H1 (cell line): ENCODE data around the gene PPP2R2C. TPM values are rescaled to one million over a fixed set of nuclear protein-coding genes. Genes with fewer than 3 reads are reported as not detected.

Experiments
- CTCF ChIA-PET: fragments of 300-600 bp; sonication (Branson Sonifier 250); formaldehyde crosslinking; loops from one replicate; lab custom pipeline; 2021; ENCODE audit not compliant: partially characterized antibody; lab: Charles Lee
- POLR2A ChIA-PET: fragments of 300-600 bp; sonication (Branson Sonifier 250); formaldehyde crosslinking; loops from one replicate; lab custom pipeline; 2021; ENCODE audit warnings: inconsistent platforms; ENCODE audit not compliant: partially characterized antibody; lab: Charles Lee
- DNase-seq, 2 experiments: peaks; one replicate each; pipeline versions ENCODE4 v3.0.0 to v3.0.0-alpha.2; 2010 to 2022; ENCODE audit warnings: low spot score in 2 of 2, low read depth in 1 of 2, mixed read lengths in 1 of 2
- FAIRE-seq: peaks from 2 replicates; lab custom pipeline; 2011; peaks lifted over from hg19 to GRCh38; lab: Jason Lieb, UNC
- H2AFZ ChIP-seq: 2 replicates; pipeline ENCODE4 v1.8.1; 2012; ENCODE audit warnings: low read length, inconsistent platforms
- H2AK5ac ChIP-seq: 2 replicates; pipeline ENCODE4 v1.6.1; 2013; ENCODE audit warnings: low read depth, low read length
- H2BK120ac ChIP-seq: replicated peaks from 2 replicates; pipeline ENCODE3; 2013; ENCODE audit warnings: low read depth, low read length, inconsistent platforms
- H2BK12ac ChIP-seq: 2 replicates; pipeline ENCODE4 v1.6.1; 2013; ENCODE audit warnings: low read depth, low read length
- H2BK15ac ChIP-seq: 2 replicates; pipeline ENCODE4 v1.6.1; 2013; ENCODE audit warnings: low read length
- H2BK20ac ChIP-seq: 2 replicates; pipeline ENCODE4 v1.6.1; 2013; ENCODE audit warnings: low read length
- H2BK5ac ChIP-seq: 2 replicates; pipeline ENCODE4 v1.6.1; 2013; ENCODE audit warnings: low read depth, low read length
- H3K14ac ChIP-seq: 2 replicates; pipeline ENCODE4 v1.6.1; 2013; ENCODE audit warnings: inconsistent platforms; ENCODE audit not compliant: insufficient read length
- H3K18ac ChIP-seq: 2 replicates; pipeline ENCODE4 v1.6.1; 2013; ENCODE audit warnings: low read length; ENCODE audit errors: extremely low read depth
- H3K23ac ChIP-seq: 2 replicates; pipeline ENCODE4 v1.6.1; 2013; ENCODE audit warnings: inconsistent platforms; ENCODE audit not compliant: insufficient read length
- H3K23me2 ChIP-seq: 2 replicates; pipeline ENCODE4 v1.6.1; 2013; ENCODE audit warnings: low read depth, low read length
- H3K27ac ChIP-seq: 2 replicates; pipeline ENCODE4 v1.6.1; 2011; ENCODE audit warnings: low read depth, low read length, inconsistent platforms
- H3K27me3 ChIP-seq, 4 experiments: replicated peaks in 1 of 4; 1 replicate in 1 of 4; 2 replicates in 3 of 4; pipeline versions ENCODE4 v1.6.1 to v1.8.1; 2011 to 2013; ENCODE audit warnings: low read length in 3 of 4, mild to moderate bottlenecking in 3 of 4, inconsistent platforms in 2 of 4, mixed read lengths in 2 of 4, moderate library complexity in 1 of 4; ENCODE audit not compliant: control insufficient read depth in 3 of 4, insufficient read depth in 3 of 4; ENCODE audit errors: extremely low read depth in 1 of 4
- H3K36me3 ChIP-seq, 4 experiments: 2 replicates each; pipeline versions ENCODE4 v1.6.1 to v1.8.1; 2011 to 2013; ENCODE audit warnings: mild to moderate bottlenecking in 4 of 4, low read length in 3 of 4, moderate library complexity in 2 of 4, control low read depth in 1 of 4, inconsistent platforms in 1 of 4; ENCODE audit not compliant: insufficient read depth in 4 of 4, control insufficient read depth in 2 of 4
- H3K4ac ChIP-seq: replicated peaks from 2 replicates; pipeline ENCODE3; 2013; ENCODE audit warnings: low read length, low read depth, mixed read lengths, inconsistent platforms; ENCODE audit not compliant: insufficient read length
- H3K4me1 ChIP-seq, 4 experiments: replicated peaks in 1 of 4; 1 replicate in 1 of 4; 2 replicates in 3 of 4; pipeline versions ENCODE4 v1.6.1 to v1.8.1; 2011 to 2013; ENCODE audit warnings: low read length in 3 of 4, inconsistent platforms in 2 of 4, mixed read lengths in 1 of 4; ENCODE audit not compliant: insufficient read depth in 4 of 4, control insufficient read depth in 3 of 4
- H3K4me2 ChIP-seq, 2 experiments: 2 replicates each; pipeline versions ENCODE4 v1.6.1 to v1.8.1; 2011 to 2013; ENCODE audit warnings: low read depth in 2 of 2, low read length in 2 of 2, control low read depth in 1 of 2, inconsistent platforms in 1 of 2, mild to moderate bottlenecking in 1 of 2; ENCODE audit not compliant: insufficient read depth in 1 of 2
- H3K4me3 ChIP-seq, 4 experiments: fragments of 200-600, 300-600 bp in 1 of 4; sonication (generic), shearing (Covaris generic), sonication (Bioruptor Twin) in 1 of 4; 2 replicates each; pipeline versions ENCODE4 v1.5.1 to v1.8.1; 2011 to 2016; ENCODE audit warnings: low read length in 4 of 4, low read depth in 3 of 4, control low read depth in 2 of 4, inconsistent platforms in 2 of 4, mild to moderate bottlenecking in 2 of 4, mixed read lengths in 1 of 4, moderate library complexity in 1 of 4; ENCODE audit not compliant: insufficient read depth in 2 of 4; ENCODE audit errors: extremely low read depth in 1 of 4
- H3K56ac ChIP-seq: replicated peaks from 2 replicates; pipeline ENCODE3; 2013; ENCODE audit warnings: low read depth, mild to moderate bottlenecking, mixed read lengths, low read length, inconsistent platforms; ENCODE audit not compliant: insufficient read length
- H3K79me1 ChIP-seq: 2 replicates; pipeline ENCODE4 v1.6.1; 2013; ENCODE audit warnings: low read depth, low read length, control low read depth
- H3K79me2 ChIP-seq, 2 experiments: 2 replicates each; pipeline versions ENCODE4 v1.6.1 to v1.8.1; 2012 to 2013; ENCODE audit warnings: low read length in 2 of 2, mild to moderate bottlenecking in 2 of 2, inconsistent platforms in 1 of 2; ENCODE audit not compliant: insufficient read depth in 2 of 2, control insufficient read depth in 1 of 2
- H3K9ac ChIP-seq, 4 experiments: replicated peaks in 1 of 4; 1 replicate in 1 of 4; 2 replicates in 3 of 4; pipeline versions ENCODE4 v1.6.1 to v1.8.1; 2011 to 2013; ENCODE audit warnings: low read depth in 3 of 4, low read length in 3 of 4, control low read depth in 2 of 4, mild to moderate bottlenecking in 2 of 4, moderate library complexity in 2 of 4, inconsistent platforms in 1 of 4; ENCODE audit errors: extremely low read depth in 1 of 4
- H3K9me3 ChIP-seq, 2 experiments: 2 replicates each; pipeline versions ENCODE4 v1.6.1 to v1.8.1; 2012 to 2013; ENCODE audit warnings: mild to moderate bottlenecking in 2 of 2, moderate library complexity in 2 of 2, control low read depth in 1 of 2, inconsistent platforms in 1 of 2, low read depth in 1 of 2, low read length in 1 of 2, mixed read lengths in 1 of 2; ENCODE audit not compliant: insufficient read depth in 2 of 2
- H4K20me1 ChIP-seq, 2 experiments: replicated peaks in 1 of 2; 2 replicates each; pipeline versions ENCODE3 to v1.8.1; 2011 to 2013; ENCODE audit warnings: inconsistent platforms in 2 of 2, low read length in 2 of 2, mild to moderate bottlenecking in 1 of 2; ENCODE audit not compliant: insufficient read depth in 2 of 2, control insufficient read depth in 1 of 2
- H4K5ac ChIP-seq: 2 replicates; pipeline ENCODE4 v1.6.1; 2013; ENCODE audit warnings: low read length, low read depth, mixed read lengths, inconsistent platforms; ENCODE audit not compliant: insufficient read length
- H4K8ac ChIP-seq: 2 replicates; pipeline ENCODE4 v1.8.0; 2013; ENCODE audit warnings: mild to moderate bottlenecking, moderate library complexity, low read length, inconsistent platforms; ENCODE audit not compliant: insufficient read depth; ENCODE audit errors: extremely low read depth
- H4K91ac ChIP-seq: replicated peaks from 2 replicates; pipeline ENCODE3; 2013; ENCODE audit warnings: low read length, mixed read lengths, inconsistent platforms; ENCODE audit not compliant: insufficient read length
- ATF3 ChIP-seq: IDR thresholded peaks from 2 replicates; pipeline ENCODE4 v1.6.1; 2011; ENCODE audit warnings: low read depth, mild to moderate bottlenecking, low read length; ENCODE audit not compliant: insufficient read depth
- BRCA1 ChIP-seq: IDR thresholded peaks from 2 replicates; pipeline ENCODE4 v1.6.1; 2012; ENCODE audit warnings: low read depth, low read length, improper control_type of control experiment
- EGR1 ChIP-seq: IDR thresholded peaks from 2 replicates; pipeline ENCODE4 v1.6.1; 2011; ENCODE audit warnings: low read depth, low read length, borderline replicate concordance
- HDAC6 ChIP-seq: IDR thresholded peaks from one replicate; pipeline ENCODE4 v1.7.1; 2012; ENCODE audit warnings: low read depth, mild to moderate bottlenecking, inconsistent platforms, low read length, moderate library complexity
- RXRA ChIP-seq: IDR thresholded peaks from 2 replicates; pipeline ENCODE4 v1.6.1; 2011; ENCODE audit warnings: low read depth, mild to moderate bottlenecking, low read length, moderate library complexity; ENCODE audit not compliant: insufficient read depth
- SIX5 ChIP-seq: IDR thresholded peaks from 2 replicates; pipeline ENCODE4 v1.6.1; 2011; ENCODE audit warnings: mild to moderate bottlenecking, low read depth, low read length
- USF2 ChIP-seq: IDR thresholded peaks from 2 replicates; pipeline ENCODE4 v1.6.1; 2011; ENCODE audit warnings: low read length, improper control_type of control experiment
- WGBS, 2 experiments: shearing (Covaris generic) in 1 of 2; methylation state at CpG; one replicate each; pipeline versions ENCODE4 v1.1.6 to v1.1.7; 2013 to 2015; ENCODE audit warnings: low lambda C conversion rate in 2 of 2, mixed read lengths in 2 of 2, inconsistent platforms in 1 of 2, low coverage in 1 of 2, missing lambda C conversion rate in 1 of 2; ENCODE audit not compliant: insufficient replicate concordance in 2 of 2, insufficient coverage in 1 of 2, insufficient read length in 1 of 2; ENCODE audit errors: extremely low coverage in 1 of 2, missing lambda C conversion rate in 1 of 2; 5-methylcytosine and 5-hydroxymethylcytosine counted together
- polyA plus RNA-seq, 7 experiments: library from polyadenylated mRNA; depleted of rRNA in 3 of 7; stranded (reverse) in 5 of 7; unstranded in 2 of 7; fragments of >200 nt in 5 of 7; fragments of 200-250 nt in 2 of 7; gene quantifications; 1 replicate in 5 of 7; 2 replicates in 1 of 7; 4 replicates in 1 of 7; pipeline versions ENCODE4 v1.2.1 to v1.2.3, GENCODE V29; 2011 to 2013; ENCODE audit warnings: missing spikeins in 2 of 7, mixed read lengths in 2 of 7
- total RNA-seq: library from RNA; stranded (reverse); fragmentation: NEBNext Ultra II Directional; extraction: Animal tissue kit (Norgen Biotek cat#: 25700); gene quantifications from 2 replicates; pipeline ENCODE4 v1.2.1, GENCODE V29; 2021

Gene PPP2R2C
- total and polyA plus RNA-seq, 2 of the 8 experiments (the other 6 are each of a cell fraction or from before 2014, with no cell fraction given) = 6.4 TPM

DNA sequence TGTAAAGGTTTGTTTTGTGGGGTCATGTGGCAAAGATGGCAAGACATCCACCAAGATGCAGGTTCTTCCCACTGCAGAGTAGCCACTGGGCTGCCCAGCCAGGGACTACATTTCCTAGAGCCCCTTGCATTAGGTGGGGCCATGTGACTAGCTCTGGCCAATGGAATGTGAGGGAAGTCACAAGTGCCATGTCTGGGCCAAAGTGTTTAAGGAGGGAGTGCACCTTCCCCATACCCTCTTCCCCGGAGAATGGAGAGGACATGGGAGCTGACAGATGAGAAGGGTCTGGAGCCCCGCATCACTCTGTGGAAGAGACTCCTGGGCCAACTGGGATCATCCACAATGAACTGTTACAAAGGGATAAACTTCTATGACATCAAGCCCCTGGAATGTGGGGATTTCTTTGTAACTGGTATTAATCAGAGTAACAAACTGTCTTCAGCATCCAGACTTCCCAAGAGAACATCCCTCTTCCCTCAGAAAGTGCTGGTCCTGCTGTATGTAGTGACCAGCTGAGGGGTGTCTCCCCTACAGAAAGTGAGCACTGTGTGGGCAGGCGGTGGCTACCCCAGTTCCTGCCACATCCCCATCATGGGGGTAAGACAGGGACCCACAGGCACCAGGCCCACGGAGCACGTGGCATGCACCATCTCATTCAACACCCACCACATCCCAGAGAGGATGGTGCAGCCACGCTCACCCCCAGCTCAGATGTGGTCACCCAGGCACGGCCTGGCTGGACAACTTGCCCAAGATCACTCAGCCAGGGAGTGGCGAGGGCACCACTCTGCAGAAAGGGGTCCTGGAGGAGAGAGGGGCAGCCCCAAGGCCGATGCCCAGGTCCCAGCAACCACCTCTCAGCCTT is 10.9 kb downstream of the PPP2R2C start:
- H4K91ac ChIP-seq = peak overlapping the region; percentile 34
- no peak overlapping the region for H3K14ac ChIP-seq
- no peak overlapping the region for H3K9ac ChIP-seq
- H3K79me1 ChIP-seq = 0 out of 2 replicates have a peak, but pooled peaks cover 3% of the 10 kb centered on the region
- TF ChIP-seq USF2 = peak; percentile 87
- TF ChIP-seq HDAC6 = no peak
- TF ChIP-seq RXRA = no peak
- peak; percentile 47 for TF ChIP-seq SIX5
- TF ChIP-seq BRCA1 = no peak
- TF ChIP-seq EGR1 = no peak
- 0 out of 2 replicates have a peak, but pooled peaks have one; percentile 30 for TF ChIP-seq ATF3
- TF ChIP-seq, all 59 proteins: peak for 3
- POLR2A ChIA-PET = no interaction called here
- peak overlapping the region; percentile 19; the same call in 1 of the 2 replicates for H2AK5ac ChIP-seq
- no peak overlapping the region for H3K4ac ChIP-seq
- H3K27ac ChIP-seq = no peak overlapping the region
- H2BK120ac ChIP-seq = no peak overlapping the region
- CTCF ChIA-PET = interaction anchor here (0.6 to 1.0 kb wide), 2 partner anchors 13 to 82 kb away, joined by 3 to 4 read pairs; no protein-coding TSS in a partner anchor
- H3K9me3 ChIP-seq = 0 out of 4 replicates have a peak, but pooled peaks cover 0 to 2% of the 10 kb centered on the region in 2 experiments
- H2BK20ac ChIP-seq = no peak overlapping the region
- FAIRE-seq (no peak), DNase-seq (peak in 1 of 2 experiments; percentile 39)
- H3K27me3 ChIP-seq = no peaks in the 10 kb centered on the region
- H2BK15ac ChIP-seq = peak overlapping the region; percentile 85; the same call in 1 of the 2 replicates
- no peak overlapping the region for H4K5ac ChIP-seq
- no peaks in the 10 kb centered on the region for H3K79me2 ChIP-seq
- no peaks in the 10 kb centered on the region for H3K36me3 ChIP-seq
- no peak overlapping the region for H2AFZ ChIP-seq
- H3K4me1 ChIP-seq = peaks cover 0 to 7% (median 2%) of the 10 kb centered on the region in 4 experiments; a peak in 3 of 7 replicates
- H3K18ac ChIP-seq = no peak overlapping the region
- H4K20me1 ChIP-seq = no peaks in the 10 kb centered on the region
- no peak overlapping the region; the same call in 1 of the 2 replicates for H2BK12ac ChIP-seq
- H3K4me3 ChIP-seq = no peak overlapping the region
- 91% methylated on average over 9 of the region's 9 CpGs; no CpG with 5 or more reads in 1 of the 2 experiments for WGBS, 2 experiments
- H3K4me2 ChIP-seq = no peak overlapping the region
- H4K8ac ChIP-seq = peak overlapping the region; percentile 71
- no peak overlapping the region for H3K56ac ChIP-seq
- H2BK5ac ChIP-seq = 0 out of 2 replicates have a peak overlapping the region, but pooled peaks have one; percentile 26
- H3K23ac ChIP-seq = no peak overlapping the region
- no peaks in the 10 kb centered on the region for H3K23me2 ChIP-seq
